Calu3 (cell line): Measurements from ENCODE around the gene RSRC1. TPM values are rescaled to one million over a fixed set of nuclear protein-coding genes. Genes with fewer than 3 reads are reported as not detected.

Source experiments
- BruUV-seq: library from RNA; stranded (reverse); fragments of 400-500 nt; replicated peaks from 2 replicates; lab custom pipeline; 2021; lab: Mats Ljungman, UMichigan
- CTCF ChIA-PET: fragments of 300-600 bp; sonication (Branson Sonifier 250); formaldehyde crosslinking; loops from one replicate; lab custom pipeline; 2022; ENCODE audit warnings: antibody characterized with exemption; lab: Charles Lee
- DNase-seq: peaks from one replicate; pipeline ENCODE4 v3.0.0; 2022
- H3K27ac Mint-ChIP-seq: one replicate; pipeline ENCODE4 v1.8.0; 2022; ENCODE audit warnings: mixed read lengths; ENCODE audit not compliant: unreplicated experiment
- H3K27me3 Mint-ChIP-seq: one replicate; pipeline ENCODE4 v1.8.0; 2022; ENCODE audit warnings: mixed read lengths; ENCODE audit not compliant: unreplicated experiment
- H3K36me3 Mint-ChIP-seq: one replicate; pipeline ENCODE4 v1.8.0; 2022; ENCODE audit warnings: mild to moderate bottlenecking, moderate library complexity, mixed read lengths; ENCODE audit not compliant: insufficient read depth, unreplicated experiment
- H3K4me1 Mint-ChIP-seq: one replicate; pipeline ENCODE4 v1.8.0; 2022; ENCODE audit warnings: mild to moderate bottlenecking, low read depth, mixed read lengths; ENCODE audit not compliant: unreplicated experiment
- H3K4me3 Mint-ChIP-seq: one replicate; pipeline ENCODE4 v1.8.0; 2022; ENCODE audit warnings: mild to moderate bottlenecking, low read depth, moderate library complexity, mixed read lengths; ENCODE audit not compliant: unreplicated experiment
- H3K9me3 Mint-ChIP-seq: one replicate; pipeline ENCODE4 v1.8.0; 2022; ENCODE audit warnings: low read depth, mixed read lengths; ENCODE audit not compliant: unreplicated experiment
- intact Hi-C: fragments of 100-400 bp; cut with micrococcal nuclease; formaldehyde crosslinking; loops from one replicate; pipeline ENCODE4 v1.10.0; 2022; ENCODE audit not compliant: unreplicated experiment
- total RNA-seq: library from RNA; stranded (reverse); gene quantifications from 2 replicates; pipeline ENCODE4 v1.2.3, GENCODE V29; 2022
- TF ChIP-seq, protein P1 (sequence below): fragments of 200-600 bp; IDR thresholded peaks from one replicate; pipeline ENCODE4 v1.8.0; 2022; ENCODE audit warnings: antibody characterized with exemption; ENCODE audit not compliant: unreplicated experiment

RSRC1 gene
- total RNA-seq, 1 experiment from 2014 or later, result 81.3 TPM

GRCh38 chr3:158101335-158102241 lies 8.3 kb upstream of the RSRC1 start:
- Mint-ChIP-seq H3K4me3 (no peak overlapping the region), H3K27me3 (peaks cover 13% of the 10 kb centered on the region), H3K4me1 (peaks cover 44% of the 10 kb centered on the region), H3K9me3 (no peaks in the 10 kb centered on the region), H3K36me3 (peaks cover 50% of the 10 kb centered on the region), H3K27ac (no peak overlapping the region)
- TF ChIP-seq, protein P1, sequence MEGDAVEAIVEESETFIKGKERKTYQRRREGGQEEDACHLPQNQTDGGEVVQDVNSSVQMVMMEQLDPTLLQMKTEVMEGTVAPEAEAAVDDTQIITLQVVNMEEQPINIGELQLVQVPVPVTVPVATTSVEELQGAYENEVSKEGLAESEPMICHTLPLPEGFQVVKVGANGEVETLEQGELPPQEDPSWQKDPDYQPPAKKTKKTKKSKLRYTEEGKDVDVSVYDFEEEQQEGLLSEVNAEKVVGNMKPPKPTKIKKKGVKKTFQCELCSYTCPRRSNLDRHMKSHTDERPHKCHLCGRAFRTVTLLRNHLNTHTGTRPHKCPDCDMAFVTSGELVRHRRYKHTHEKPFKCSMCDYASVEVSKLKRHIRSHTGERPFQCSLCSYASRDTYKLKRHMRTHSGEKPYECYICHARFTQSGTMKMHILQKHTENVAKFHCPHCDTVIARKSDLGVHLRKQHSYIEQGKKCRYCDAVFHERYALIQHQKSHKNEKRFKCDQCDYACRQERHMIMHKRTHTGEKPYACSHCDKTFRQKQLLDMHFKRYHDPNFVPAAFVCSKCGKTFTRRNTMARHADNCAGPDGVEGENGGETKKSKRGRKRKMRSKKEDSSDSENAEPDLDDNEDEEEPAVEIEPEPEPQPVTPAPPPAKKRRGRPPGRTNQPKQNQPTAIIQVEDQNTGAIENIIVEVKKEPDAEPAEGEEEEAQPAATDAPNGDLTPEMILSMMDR, result no peak
- intact Hi-C loops, result loop anchor here (5.0 kb wide), 3 partner anchors 211 to 569 kb away; no protein-coding TSS in a partner anchor
- BruUV-seq, result no TSS peak
- CTCF ChIA-PET, result no interaction called here
- DNase-seq, result no peak

GRCh38 chr3:158102242-158103080 lies 7.4 kb upstream of the RSRC1 start:
- Mint-ChIP-seq H3K27ac (no peak overlapping the region), H3K9me3 (no peaks in the 10 kb centered on the region), H3K36me3 (peaks cover 53% of the 10 kb centered on the region), H3K27me3 (peaks cover 21% of the 10 kb centered on the region), H3K4me3 (peak overlapping the region; percentile 81), H3K4me1 (peaks cover 40% of the 10 kb centered on the region)
- no peak for DNase-seq
- TF ChIP-seq, protein P1, result no peak
- intact Hi-C loops, result loop anchor here (5.0 kb wide), 3 partner anchors 210 to 570 kb away; no protein-coding TSS in a partner anchor
- CTCF ChIA-PET, result no interaction called here
- no TSS peak for BruUV-seq

- Mint-ChIP-seq H3K4me3 (peak overlapping the region; percentile 81), H3K9me3 (no peaks in the 10 kb centered on the region), H3K27ac (peak overlapping the region; percentile 26), H3K27me3 (peaks cover 21% of the 10 kb centered on the region), H3K4me1 (peaks cover 32% of the 10 kb centered on the region), H3K36me3 (peaks cover 44% of the 10 kb centered on the region)
- CTCF ChIA-PET, result no interaction called here
- peak; percentile 39 for DNase-seq
- BruUV-seq, result no TSS peak
- intact Hi-C loops, result loop anchor here (5.0 kb wide), 3 partner anchors 209 to 571 kb away; no protein-coding TSS in a partner anchor
- TF ChIP-seq, protein P1, result no peak
Observed at GRCh38 chr3:158103081-158103886, 6.6 kb upstream of the RSRC1 start.
